Endothelial cell of umbilical vein (primary cell): ENCODE measurements around the gene CLIC5.

Experiments
- CTCF ChIP-seq, 2 donors: IDR thresholded peaks; 1 replicate in 1 of 2; 2 replicates in 1 of 2; pipeline ENCODE4 v1.5.1; 2011; ENCODE audit warnings: low read length in 2 of 2, mild to moderate bottlenecking in 2 of 2, moderate library complexity in 2 of 2, control low read depth in 1 of 2, inconsistent platforms in 1 of 2, low read depth in 1 of 2; ENCODE audit not compliant: insufficient read depth in 1 of 2; ENCODE audit errors: extremely low read depth in 1 of 2
- EZH2 ChIP-seq: IDR thresholded peaks from 2 replicates; pipeline ENCODE4 v1.6.1; 2012; ENCODE audit warnings: borderline replicate concordance, low read depth, mild to moderate bottlenecking, moderate library complexity, low read length, inconsistent platforms; ENCODE audit not compliant: severe bottlenecking
- MYC ChIP-seq: IDR thresholded peaks from one replicate; pipeline ENCODE4 v1.6.1; 2011; ENCODE audit warnings: mild to moderate bottlenecking, low read depth, low read length
- POLR2A ChIP-seq: IDR thresholded peaks from 2 replicates; pipeline ENCODE4 v1.6.1; 2012; ENCODE audit warnings: low read depth, mild to moderate bottlenecking, control low read depth, low read length

GRCh38 chr6:46039646-46040045 is 24.0 kb upstream of the CLIC5 start:
- TF ChIP-seq CTCF (IDR thresholded peaks at IDR 0.05; ENCODE audit: extremely low read depth in 1 of 2, insufficient read depth in 1 of 2, low read depth in 1 of 2, low read length in 2 of 2) (no peak), POLR2A (no peak), EZH2 (no peak), MYC (no peak)
